HepG2 (cell line): ENCODE measurements around the gene TEKT5. TPM values are rescaled to one million over a fixed set of nuclear protein-coding genes. Genes with fewer than 3 reads are reported as not detected.

ENCODE experiments used
- AGO2 ChIP-seq: fragments of 200-400 bp; formaldehyde crosslinking; optimal IDR thresholded peaks from 2 replicates; pipeline ENCODE3; 2017; ENCODE audit warnings: mild to moderate bottlenecking, low read depth, low read length, moderate library complexity
- ATF1 ChIP-seq: IDR thresholded peaks from 2 replicates; pipeline ENCODE4 v1.6.1; 2016; ENCODE audit warnings: mild to moderate bottlenecking, control low read depth
- BCL6 ChIP-seq: IDR thresholded peaks from 2 replicates; pipeline ENCODE4 v1.6.1; 2016; ENCODE audit warnings: missing genetic modification reagents, missing compliant biosample characterization
- CBX5 ChIP-seq: sonication (generic); formaldehyde crosslinking; IDR thresholded peaks from 2 replicates; pipeline ENCODE4 v1.4.0; 2020; ENCODE audit warnings: missing genetic modification reagents, borderline replicate concordance
- CENPBD1 ChIP-seq: sonication (generic); formaldehyde crosslinking; IDR thresholded peaks from 2 replicates; pipeline ENCODE4 v1.8.0; 2022; ENCODE audit warnings: missing genetic modification reagents, low read depth, mild to moderate bottlenecking, borderline replicate concordance
- FOXJ3 ChIP-seq: sonication (generic); formaldehyde crosslinking; IDR thresholded peaks from 2 replicates; pipeline ENCODE4 v1.4.0; 2020; ENCODE audit warnings: missing genetic modification reagents, mild to moderate bottlenecking, borderline replicate concordance
- MBD4 ChIP-seq: IDR thresholded peaks from 2 replicates; pipeline ENCODE4 v1.6.1; 2012; ENCODE audit warnings: low read length, inconsistent platforms, borderline replicate concordance
- MEIS1 ChIP-seq: sonication (generic); formaldehyde crosslinking; IDR thresholded peaks from 2 replicates; pipeline ENCODE4 v1.9.0; 2021; ENCODE audit warnings: mild to moderate bottlenecking, missing genetic modification reagents, moderate library complexity, borderline replicate concordance
- NRL ChIP-seq: sonication (generic); formaldehyde crosslinking; IDR thresholded peaks from 2 replicates; pipeline ENCODE4 v1.5.0; 2020; ENCODE audit warnings: missing genetic modification reagents, mild to moderate bottlenecking, moderate library complexity, borderline replicate concordance
- RXRA ChIP-seq: sonication (generic); formaldehyde crosslinking; IDR thresholded peaks from 2 replicates; pipeline ENCODE4 v1.5.1; 2020; ENCODE audit warnings: missing genetic modification reagents
- SIN3A ChIP-seq: IDR thresholded peaks from 2 replicates; pipeline ENCODE4 v1.6.1; 2011; ENCODE audit warnings: low read depth, mild to moderate bottlenecking, control low read depth, low read length, borderline replicate concordance
- TBX3 ChIP-seq: fragments of 450-650 bp; IDR thresholded peaks from 2 replicates; pipeline ENCODE4 v1.6.1; 2017; ENCODE audit warnings: antibody characterized with exemption, mild to moderate bottlenecking, inconsistent platforms, borderline replicate concordance
- TFDP1 ChIP-seq: IDR thresholded peaks from 2 replicates; pipeline ENCODE4 v1.6.1; 2016; ENCODE audit warnings: missing compliant biosample characterization, missing genetic modification reagents, borderline replicate concordance
- THAP9 ChIP-seq: sonication (generic); formaldehyde crosslinking; IDR thresholded peaks from 2 replicates; pipeline ENCODE4; 2020; ENCODE audit warnings: missing genetic modification reagents, mild to moderate bottlenecking, borderline replicate concordance
- ZFP36L2 ChIP-seq: sonication (generic); formaldehyde crosslinking; IDR thresholded peaks from 2 replicates; pipeline ENCODE4 v1.4.0; 2020; ENCODE audit warnings: missing genetic modification reagents
- ZMYM3 ChIP-seq: sonication (generic); formaldehyde crosslinking; IDR thresholded peaks from 2 replicates; pipeline ENCODE4 v1.5.1; 2020; ENCODE audit warnings: mild to moderate bottlenecking, missing genetic modification reagents
- ZNF224 ChIP-seq: sonication (generic); formaldehyde crosslinking; IDR thresholded peaks from 2 replicates; pipeline ENCODE4 v1.5.0; 2020; ENCODE audit warnings: mild to moderate bottlenecking, missing genetic modification reagents
- ZNF275 ChIP-seq: sonication (generic); formaldehyde crosslinking; IDR thresholded peaks from 2 replicates; pipeline ENCODE4 v1.8.0; 2022; ENCODE audit warnings: missing genetic modification reagents, mild to moderate bottlenecking, inconsistent platforms, borderline replicate concordance
- ZNF30 ChIP-seq: sonication (generic); formaldehyde crosslinking; IDR thresholded peaks from 2 replicates; pipeline ENCODE4 v1.5.0; 2020; ENCODE audit warnings: mild to moderate bottlenecking, missing genetic modification reagents
- ZNF326 ChIP-seq: sonication (generic); formaldehyde crosslinking; IDR thresholded peaks from 2 replicates; pipeline ENCODE4 v1.4.0; 2020; ENCODE audit warnings: missing genetic modification reagents, borderline replicate concordance
- ZNF501 ChIP-seq: sonication (generic); formaldehyde crosslinking; IDR thresholded peaks from 2 replicates; pipeline ENCODE4 v1.5.1; 2020; ENCODE audit warnings: mild to moderate bottlenecking, moderate library complexity, missing genetic modification reagents
- ZNF557 ChIP-seq: sonication (generic); formaldehyde crosslinking; IDR thresholded peaks from 2 replicates; pipeline ENCODE4 v1.4.0; 2020; ENCODE audit warnings: missing genetic modification reagents
- polyA plus RNA-seq, 8 experiments: library from polyadenylated mRNA; depleted of rRNA in 3 of 8; stranded (reverse) in 7 of 8; unstranded in 1 of 8; fragments of >200 nt; fragmentation: Illumina TruSeq in 4 of 8; extraction: Trizol in 4 of 8; gene quantifications; 2 replicates each; pipeline versions ENCODE4 v1.2.1 to v1.2.3, GENCODE V29; 2011 to 2016; ENCODE audit warnings: low read depth in 4 of 8, missing spikeins in 1 of 8, mixed read lengths in 1 of 8; ENCODE audit not compliant: insufficient read depth in 1 of 8
- total RNA-seq, 5 experiments: library from RNA; depleted of rRNA; stranded (reverse); fragments of >200 nt; fragmentation: Illumina TruSeq; extraction: Trizol; gene quantifications; 2 replicates each; pipeline ENCODE4 v1.2.3, GENCODE V29; 2016; ENCODE audit warnings: low read depth in 1 of 5

The TEKT5 gene
- total and polyA plus RNA-seq, 2 of the 13 experiments (the other 11 are each of a cell fraction or from before 2014, with no cell fraction given) = 0.16 TPM; not detected in 1

- peak; percentile 79 for TF ChIP-seq ZNF501 (CRISPR knock-in tag)
- peak; percentile 57 for TF ChIP-seq RXRA (CRISPR knock-in tag)
- TF ChIP-seq FOXJ3 (CRISPR knock-in tag) = no peak
- no peak for TF ChIP-seq ZMYM3 (CRISPR knock-in tag)
- peak; percentile 99 for TF ChIP-seq ZNF275 (CRISPR knock-in tag)
- no peak for TF ChIP-seq ZNF326 (CRISPR knock-in tag)
- peak; percentile 88 for TF ChIP-seq NRL
- 0 out of 2 replicates have a peak, but pooled peaks have one; percentile 69 for TF ChIP-seq SIN3A
- peak; percentile 75; the same call in 1 of the 2 replicates for TF ChIP-seq ZNF224 (CRISPR knock-in tag)
- peak; percentile 82; the same call in 1 of the 2 replicates for TF ChIP-seq THAP9
- no peak for TF ChIP-seq ATF1 (CRISPR knock-in tag)
- TF ChIP-seq TBX3 = no peak
- peak; percentile 39; the same call in 1 of the 2 replicates for TF ChIP-seq BCL6 (CRISPR knock-in tag)
- no peak for TF ChIP-seq ZNF30
- TF ChIP-seq ZFP36L2 = no peak; the same call in 1 of the 2 replicates
- 0 out of 2 replicates have a peak, but pooled peaks have one; percentile 59 for TF ChIP-seq ZNF557 (CRISPR knock-in tag)
- TF ChIP-seq TFDP1 = peak; percentile 68
- TF ChIP-seq CENPBD1 (CRISPR knock-in tag) = no peak; the same call in 1 of the 2 replicates
- peak; percentile 95 for TF ChIP-seq MEIS1 (CRISPR knock-in tag)
- TF ChIP-seq CBX5 (CRISPR knock-in tag) = peak; percentile 73
- TF ChIP-seq AGO2 = peak; percentile 85
- TF ChIP-seq MBD4 = no peak
These were observed 114.5 kb downstream of the TEKT5 start, which contains the start of gene EMP2 (continued) for GRCh38 chr16:10579965-10580882.
